HG03565 (cell line): ENCODE measurements around the gene DMBX1.

Source experiments
- ATAC-seq: cut with Tn5 transposase; IDR thresholded peaks from one replicate; pipeline ENCODE4 v1.9.1; 2021; ENCODE audit warnings: mild to moderate bottlenecking, moderate library complexity; ENCODE audit not compliant: unreplicated experiment

Gene DMBX1

DNA sequence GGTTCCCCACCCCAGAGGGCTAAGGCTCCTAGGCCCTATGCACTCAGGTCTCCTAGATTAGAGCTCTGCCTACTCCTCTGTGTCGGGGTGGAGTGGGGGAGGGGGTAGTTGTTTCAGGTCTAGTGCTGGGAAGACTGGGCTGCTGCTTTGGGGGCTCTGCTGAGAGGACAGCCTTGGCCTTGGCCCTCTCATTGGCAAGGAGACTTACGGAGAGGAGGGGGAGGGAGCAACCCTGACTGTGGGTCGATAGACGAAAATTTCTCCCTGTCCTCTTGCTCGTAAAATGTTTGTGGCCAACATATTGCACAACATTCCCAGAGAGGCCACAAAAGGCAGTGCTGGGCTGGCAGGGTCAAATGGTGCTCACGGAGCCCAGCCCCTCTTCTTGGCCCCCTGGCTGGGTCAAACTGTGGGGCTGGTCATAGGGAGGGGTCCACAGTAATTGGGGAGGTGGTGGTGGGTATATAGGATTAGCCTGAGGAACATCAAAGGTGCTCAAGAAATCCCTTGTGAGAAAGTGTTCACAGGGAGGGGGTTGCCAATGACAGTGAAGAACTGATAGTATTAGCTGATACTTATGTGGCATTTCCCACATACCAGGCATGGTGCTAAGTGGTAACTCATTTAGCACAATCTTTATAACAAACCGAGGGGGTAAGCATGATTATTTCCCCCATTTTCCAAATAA is 8.5 kb upstream of the DMBX1 start:
- ATAC-seq = no peak

- ATAC-seq = no peak
Measured at GRCh38 chr1:46481961-46482360, 7.7 kb upstream of the DMBX1 start.

- ATAC-seq = no peak
Measured at GRCh38 chr1:46483589-46483988, 6.0 kb upstream of the DMBX1 start.

DNA sequence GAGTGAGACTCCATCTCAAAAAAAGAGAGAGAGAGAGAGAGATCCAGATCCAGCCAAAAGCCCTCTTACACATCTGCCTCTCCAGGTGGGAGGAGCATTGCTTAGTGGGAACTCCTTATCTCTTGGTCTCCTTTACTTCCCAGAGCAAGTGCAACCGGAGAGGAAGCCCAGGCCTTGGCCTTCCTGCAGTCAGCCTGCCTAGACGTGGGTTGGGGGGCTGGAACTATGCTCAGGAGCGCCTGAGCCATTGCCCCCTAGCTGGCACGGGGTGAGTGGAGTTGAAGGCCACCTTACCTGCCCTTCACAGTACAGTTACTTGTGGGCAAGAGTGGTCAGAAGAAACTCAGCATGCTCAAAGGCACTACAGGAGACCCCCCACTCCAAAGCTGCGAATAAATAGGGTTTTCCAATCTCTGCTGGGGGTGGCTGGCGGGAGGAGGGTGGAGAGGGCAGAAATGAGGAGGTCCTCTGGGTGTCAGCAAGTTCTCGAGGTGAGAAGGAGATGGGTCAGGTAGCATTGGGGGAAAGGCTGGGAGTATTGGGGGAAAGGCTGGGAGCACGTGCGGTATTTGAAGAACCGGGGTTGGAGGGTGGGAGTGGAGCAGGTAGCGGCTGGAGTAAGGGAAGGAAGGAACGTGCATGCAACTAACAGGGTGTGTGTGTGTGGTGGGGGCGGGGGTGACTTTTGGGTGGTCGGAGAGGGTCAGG is 4.7 kb upstream of the DMBX1 start:
- ATAC-seq = no peak

DNA sequence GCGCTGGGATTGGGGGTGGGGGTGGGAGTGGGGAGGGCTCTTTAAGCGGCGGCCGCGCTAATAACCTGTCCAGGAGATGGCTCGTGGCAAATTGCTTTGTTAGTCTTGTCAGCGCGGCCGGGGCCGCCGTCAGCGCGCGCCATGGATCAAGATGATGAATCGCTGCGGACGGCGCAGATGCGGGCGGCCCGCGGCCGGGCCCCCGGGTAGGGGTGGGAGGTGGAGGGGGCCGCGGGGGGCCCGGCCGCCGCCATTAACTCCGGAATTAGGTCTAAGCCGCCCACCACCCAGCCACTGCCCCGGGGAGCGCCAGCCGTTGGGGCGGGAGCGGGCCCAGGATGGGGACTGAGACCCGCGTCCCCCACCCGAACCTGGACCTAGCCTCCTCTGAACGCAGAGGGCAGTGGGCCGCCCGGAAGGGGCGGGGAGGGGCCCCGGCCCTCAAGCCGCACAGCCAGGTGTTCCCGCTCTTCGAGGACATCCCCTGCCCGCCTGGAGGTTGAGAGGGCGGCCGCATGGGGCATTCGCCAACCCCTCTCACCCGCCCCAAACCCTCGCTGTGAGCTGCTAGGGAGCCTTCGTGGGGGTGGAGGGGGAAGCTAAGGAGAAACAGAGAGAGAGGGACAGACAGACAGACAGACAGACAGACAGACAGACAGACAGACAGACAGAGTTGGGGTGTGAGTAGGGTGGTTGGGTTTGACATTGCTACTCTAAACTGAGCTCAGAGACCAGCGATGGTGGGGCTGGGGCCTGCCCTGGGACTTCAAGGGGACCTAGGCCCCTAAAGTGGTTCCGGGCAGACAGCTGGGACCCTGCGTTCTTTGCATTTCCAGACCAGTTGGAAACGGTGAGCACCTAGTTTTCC is 3.8 kb upstream of the DMBX1 start:
- no peak for ATAC-seq

DNA sequence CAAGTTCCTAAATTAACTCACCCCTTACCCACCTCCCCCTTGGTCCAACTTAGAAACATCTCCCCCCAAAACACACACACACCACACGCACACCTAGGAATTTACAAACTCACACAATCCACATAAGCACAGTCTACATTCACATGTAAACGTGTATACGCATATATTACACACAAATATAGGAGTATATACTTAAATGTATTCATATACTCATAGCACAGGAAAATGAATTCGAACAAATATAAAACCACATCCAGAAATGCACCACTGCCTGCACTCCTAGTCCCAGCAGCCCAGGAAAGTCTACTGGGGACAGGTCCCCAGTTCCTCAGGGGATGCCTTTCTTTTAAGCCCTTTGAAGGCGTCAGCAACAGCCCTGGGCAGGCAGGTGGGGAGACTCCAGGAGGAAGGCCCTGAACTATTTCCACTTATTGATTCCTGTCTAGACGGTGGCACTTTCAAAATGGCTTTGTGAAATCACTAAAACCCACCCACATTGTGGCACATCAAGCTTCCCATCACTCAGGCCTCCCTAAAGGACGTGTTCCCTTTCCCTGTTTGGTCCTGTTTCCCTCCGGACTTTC is 3.1 kb upstream of the DMBX1 start:
- ATAC-seq = no peak

- no peak for ATAC-seq
Measured at GRCh38 chr1:46487818-46488218, 1.8 kb upstream of the DMBX1 start.

- ATAC-seq = no peak
Measured at GRCh38 chr1:46488343-46489168, 1.1 kb upstream of the DMBX1 start.

- no peak for ATAC-seq
Measured at GRCh38 chr1:46489169-46489637, 433 bp upstream of the DMBX1 start.

DNA sequence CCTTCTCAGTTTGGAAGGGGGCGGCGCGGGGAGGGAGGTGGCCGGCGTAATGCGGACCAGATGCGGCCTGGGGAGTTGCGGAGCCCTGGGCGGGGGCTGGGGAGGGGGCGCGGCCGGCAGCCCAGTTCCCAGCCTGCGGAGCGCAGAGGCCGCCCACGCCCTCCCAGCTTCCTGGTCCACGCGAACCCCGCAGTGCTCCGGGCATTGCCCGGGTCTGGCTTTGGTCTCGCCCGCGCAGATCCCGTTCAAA is 695 bp downstream of the DMBX1 start:
- no peak for ATAC-seq

- ATAC-seq = no peak
Measured at GRCh38 chr1:46490656-46491442, 1.2 kb downstream of the DMBX1 start.

DNA sequence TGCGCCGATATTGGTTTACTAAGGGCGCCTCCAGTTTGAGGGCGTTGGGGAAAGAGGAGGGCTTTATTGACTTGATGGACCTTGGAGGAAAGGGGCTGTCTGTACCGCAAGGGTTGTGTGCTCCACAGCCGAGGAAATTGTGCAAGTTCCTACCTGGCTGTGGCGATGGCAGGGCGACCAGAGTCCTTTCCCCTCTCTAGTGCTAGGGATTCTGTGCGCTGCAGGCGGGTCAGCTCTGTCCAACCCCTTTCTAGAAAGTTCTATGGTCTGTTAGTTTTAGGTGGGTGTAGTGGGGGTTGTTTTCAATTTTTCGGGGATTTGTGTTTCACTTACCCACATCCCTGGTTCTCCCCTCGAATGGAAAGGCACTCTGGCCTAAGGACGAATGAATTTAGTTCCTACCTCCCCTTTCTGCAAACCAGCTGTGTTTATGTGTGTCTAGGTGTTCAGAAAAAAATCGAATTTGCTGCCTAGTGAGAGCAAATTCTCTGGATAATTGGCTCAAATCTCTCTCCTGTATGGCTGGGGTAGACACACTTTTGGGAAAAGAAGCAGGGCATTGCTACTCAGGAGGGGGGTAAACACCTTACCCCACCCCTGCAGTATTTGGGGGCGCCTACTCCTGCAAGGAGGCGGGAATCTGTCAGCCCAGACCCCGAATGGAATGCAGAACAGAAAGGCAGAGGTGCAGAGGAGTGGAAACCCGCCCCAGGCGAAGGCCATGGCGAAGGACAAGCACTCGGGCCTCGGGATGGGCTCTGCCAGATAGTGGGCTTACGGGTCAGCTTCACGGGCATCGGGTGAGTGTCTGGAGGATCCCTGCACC is 2.0 kb downstream of the DMBX1 start:
- ATAC-seq = no peak

GRCh38 chr1:46492269-46492853 is 2.7 kb downstream of the DMBX1 start:
- ATAC-seq = no peak

DNA sequence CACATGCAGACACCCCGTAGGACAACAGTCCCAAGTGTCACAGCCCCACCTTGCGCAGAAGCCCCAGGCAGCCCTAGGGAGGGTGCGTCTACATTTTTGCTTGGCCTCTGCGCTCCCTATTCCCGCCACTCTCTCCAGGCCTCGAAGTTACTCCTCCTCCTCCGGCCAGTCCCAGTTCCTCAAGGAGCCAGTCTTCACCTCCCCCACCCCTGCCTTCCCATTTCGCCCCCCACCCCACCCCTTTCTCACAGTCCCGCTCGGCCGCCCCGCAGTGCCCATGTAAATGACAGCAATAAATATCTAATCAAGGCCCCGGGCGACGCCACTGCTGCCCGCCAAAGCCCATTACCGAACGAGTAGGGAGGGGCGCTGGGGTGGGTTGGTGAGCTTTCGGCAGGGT is 3.2 kb downstream of the DMBX1 start:
- no peak for ATAC-seq

GRCh38 chr1:46493316-46494032 is 3.8 kb downstream of the DMBX1 start:
- no peak for ATAC-seq

DNA sequence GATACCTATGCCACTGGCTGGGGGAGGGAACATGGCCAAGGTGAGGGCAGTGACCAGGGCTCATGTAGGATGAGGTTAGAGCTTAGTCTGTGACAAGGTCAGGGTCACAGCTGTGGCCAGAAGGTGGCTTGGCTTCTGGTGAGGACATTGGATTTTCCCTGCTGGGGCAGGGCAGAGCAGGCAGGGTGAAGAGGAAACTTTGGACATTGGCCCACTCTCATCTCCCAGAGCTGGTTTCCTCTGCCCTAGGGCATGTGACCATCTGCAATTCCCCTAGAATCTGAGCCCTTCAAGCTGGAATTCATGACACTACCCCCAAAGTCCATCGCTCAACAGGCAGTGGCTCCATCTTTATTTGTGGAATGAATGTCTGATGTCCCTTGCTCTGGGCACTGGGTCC is 5.3 kb downstream of the DMBX1 start:
- ATAC-seq = no peak

DNA sequence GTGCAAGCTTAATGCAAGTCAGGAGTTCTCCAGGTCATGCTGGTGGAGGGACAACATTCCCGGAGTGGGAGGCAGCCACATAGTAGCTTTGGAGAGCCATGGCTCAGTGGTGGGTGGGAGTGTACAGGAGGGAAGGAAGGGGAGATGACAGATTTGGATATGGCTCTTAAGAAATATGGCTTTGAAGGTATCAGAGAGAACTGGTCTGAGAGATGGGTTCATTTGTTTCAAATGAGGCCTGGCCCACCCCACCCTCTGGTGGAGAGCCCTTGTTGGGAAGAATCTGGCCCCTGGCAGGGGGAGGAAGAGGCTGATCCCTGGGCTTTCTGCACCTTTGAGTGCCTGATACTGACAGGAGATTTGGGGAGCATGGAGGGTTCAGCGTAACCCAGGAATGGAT is 6.1 kb downstream of the DMBX1 start:
- ATAC-seq = no peak

- ATAC-seq = no peak
Measured at GRCh38 chr1:46496505-46496904, 6.9 kb downstream of the DMBX1 start.
